ENCODE results near the gene ADH1B.
A peak's percentile ranks its signal among the peaks of the same experiment; 100 is the strongest.
"Not testable (repeated sequence)": the region's sequence is repeated elsewhere in the genome, so short reads cannot be mapped to it uniquely, and the experiment has no call there.

Gene ADH1B

GRCh38 chr4:99323756-99324155 lies 2.6 kb upstream of the ADH1B start:
- no peak overlapping the region for H3K4me3 ChIP-seq (ENCODE audit: low read depth, low read length)
- peak; percentile 19 for DNase-seq (ENCODE audit: low read depth)
- TF ChIP-seq CTCF (IDR thresholded peaks at IDR 0.05; ENCODE audit: control insufficient read depth, extremely low read depth, insufficient read depth): no peak

- H3K4me3 ChIP-seq (ENCODE audit: low read depth, low read length); DNase-seq (ENCODE audit: low read depth): not testable (repeated sequence)
Measured at GRCh38 chr4:99317811-99318210, 3.4 kb downstream of the ADH1B start.

GRCh38 chr4:99317354-99317753 lies 3.8 kb downstream of the ADH1B start:
- no peak for TF ChIP-seq CTCF (IDR thresholded peaks at IDR 0.05; ENCODE audit: control insufficient read depth, extremely low read depth, insufficient read depth)
- no peak overlapping the region for H3K4me3 ChIP-seq (ENCODE audit: low read depth, low read length)
- no peak for DNase-seq (ENCODE audit: low read depth)

GRCh38 chr4:99315839-99316238 lies 5.4 kb downstream of the ADH1B start:
- no peak overlapping the region for H3K4me3 ChIP-seq (ENCODE audit: low read depth, low read length)
- TF ChIP-seq CTCF (IDR thresholded peaks at IDR 0.05; ENCODE audit: control insufficient read depth, extremely low read depth, insufficient read depth): no peak
- no peak for DNase-seq (ENCODE audit: low read depth)

- DNase-seq (ENCODE audit: low read depth): no peak
- no peak for TF ChIP-seq CTCF (IDR thresholded peaks at IDR 0.05; ENCODE audit: control insufficient read depth, extremely low read depth, insufficient read depth)
- no peak overlapping the region for H3K4me3 ChIP-seq (ENCODE audit: low read depth, low read length)
Measured at GRCh38 chr4:99314211-99314610, 7.0 kb downstream of the ADH1B start.

- DNase-seq (ENCODE audit: low read depth): no peak
- H3K4me3 ChIP-seq (ENCODE audit: low read depth, low read length): no peak overlapping the region
- no peak for TF ChIP-seq CTCF (IDR thresholded peaks at IDR 0.05; ENCODE audit: control insufficient read depth, extremely low read depth, insufficient read depth)
Measured at GRCh38 chr4:99310389-99310788, 10.8 kb downstream of the ADH1B start.

- no peak for DNase-seq (ENCODE audit: low read depth)
- TF ChIP-seq CTCF (IDR thresholded peaks at IDR 0.05; ENCODE audit: control insufficient read depth, extremely low read depth, insufficient read depth): no peak
- no peak overlapping the region for H3K4me3 ChIP-seq (ENCODE audit: low read depth, low read length)
Measured at GRCh38 chr4:99305638-99306400, 15.4 kb downstream of the ADH1B start.
